Esophagus mucosa (tissue), 1 donor: ENCODE measurements around the gene FGF18. TPM values are rescaled to one million over a fixed set of nuclear protein-coding genes. Genes with fewer than 3 reads are reported as not detected.

Source experiments
- ATAC-seq: fragments of 200-7000 bp; cut with Tn5 transposase; one replicate; pipeline ENCODE4 v1.9.1; 2020
- total RNA-seq: library from RNA; stranded (reverse); gene quantifications from one replicate; pipeline ENCODE4 v1.2.4, GENCODE V29; 2023
- donor health status: DM: yes; HTN: yes; CAD: no.

FGF18 gene
- total RNA-seq, 1 donor from 2014 or later: 0.08 TPM

DNA sequence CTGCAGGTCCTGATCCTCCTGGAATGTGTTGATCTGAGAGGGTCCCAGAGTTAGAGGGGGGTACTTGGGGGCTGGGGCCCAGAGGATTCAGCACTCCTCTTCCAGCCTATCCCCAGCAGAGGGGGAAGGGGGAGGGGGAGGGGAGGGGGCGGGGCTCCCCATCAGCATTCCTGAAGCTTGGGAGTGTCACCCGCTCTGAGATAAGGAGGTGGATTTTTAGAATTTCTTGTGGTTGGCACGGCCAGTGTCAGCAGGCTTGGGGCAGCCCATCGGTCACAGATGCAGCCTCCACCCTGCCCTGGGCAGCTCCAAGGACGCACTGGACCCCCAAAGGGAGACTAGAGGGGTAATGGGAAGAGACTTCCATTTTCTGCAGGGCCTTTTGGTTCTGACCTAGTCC lies 5.3 kb downstream of the FGF18 start:
- no peak for ATAC-seq

DNA sequence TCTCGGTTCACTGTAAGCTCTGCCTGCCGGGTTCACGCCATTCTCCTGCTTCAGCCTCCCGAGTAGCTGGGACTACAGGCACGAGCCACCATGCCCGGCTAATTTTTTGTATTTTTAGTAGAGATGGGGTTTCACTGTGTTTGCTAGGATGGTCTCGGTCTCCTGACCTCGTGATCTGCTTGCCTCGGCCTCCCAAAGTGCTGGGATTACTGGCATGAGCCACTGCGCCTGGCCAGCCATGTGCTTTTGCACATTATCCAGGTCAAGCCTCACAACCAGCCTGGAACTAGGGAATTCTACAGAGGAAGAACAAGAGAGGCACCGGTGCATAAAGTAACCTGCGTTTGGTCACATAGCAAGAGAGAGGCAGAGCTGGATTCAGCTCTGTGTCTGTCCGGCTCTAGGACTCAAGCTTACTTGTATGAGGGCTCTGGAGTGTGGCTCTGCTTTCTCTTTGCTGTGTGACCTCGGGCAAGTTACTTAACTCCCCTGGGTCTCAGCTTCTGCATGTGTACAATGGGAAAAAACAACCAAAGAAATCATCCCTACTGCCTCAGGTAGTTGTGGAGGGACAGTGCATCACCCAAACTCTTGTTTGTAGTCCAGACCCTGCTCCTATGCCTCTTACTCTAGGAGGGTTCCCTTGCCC lies 6.3 kb downstream of the FGF18 start:
- ATAC-seq: no peak

DNA sequence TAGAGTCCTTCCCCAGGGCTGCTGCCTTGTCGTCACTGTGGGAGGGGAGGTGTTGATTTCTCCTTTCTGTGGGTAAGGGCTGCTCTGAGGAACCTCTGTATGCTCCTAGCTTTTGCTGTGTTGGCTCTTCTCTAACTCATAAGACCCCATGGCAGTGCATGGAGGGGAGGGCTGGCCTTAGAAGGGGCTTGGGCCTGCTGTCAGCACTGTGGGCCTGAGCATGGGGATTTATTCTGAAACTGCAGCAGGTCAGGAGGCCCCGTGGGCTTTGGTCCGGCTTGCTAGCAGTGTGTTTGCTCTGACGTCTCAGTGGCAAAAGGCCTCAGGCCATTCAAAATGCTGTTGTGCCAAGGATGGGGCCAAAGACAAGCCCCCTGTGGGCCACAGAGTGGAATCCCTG lies 6.8 kb downstream of the FGF18 start:
- no peak for ATAC-seq

DNA sequence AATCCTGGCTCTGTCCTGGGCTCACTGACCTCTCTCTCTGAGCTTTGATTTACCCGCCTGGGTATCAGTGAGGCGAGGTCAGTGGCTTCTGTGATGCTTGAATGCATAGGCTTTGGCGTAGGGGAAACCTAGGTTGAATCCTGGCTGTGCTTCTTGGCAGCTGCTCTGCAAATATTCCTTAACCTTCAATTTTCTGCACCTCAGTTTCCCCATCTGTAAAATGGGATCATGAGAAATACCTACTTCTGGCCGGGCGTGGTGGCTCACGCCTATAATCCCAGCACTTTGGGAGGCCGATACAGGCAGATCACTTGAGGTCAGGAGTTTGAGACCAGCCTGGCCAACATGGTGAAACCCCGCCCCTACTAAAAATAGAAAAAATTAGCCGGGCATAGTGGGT lies 7.2 kb downstream of the FGF18 start:
- no peak for ATAC-seq

- ATAC-seq: no peak
Observed at GRCh38 chr5:171427318-171428167, 8.1 kb downstream of the FGF18 start.

- no peak for ATAC-seq
Observed at GRCh38 chr5:171428168-171428696, 8.8 kb downstream of the FGF18 start.

GRCh38 chr5:171428809-171429542 lies 9.5 kb downstream of the FGF18 start:
- no peak for ATAC-seq

DNA sequence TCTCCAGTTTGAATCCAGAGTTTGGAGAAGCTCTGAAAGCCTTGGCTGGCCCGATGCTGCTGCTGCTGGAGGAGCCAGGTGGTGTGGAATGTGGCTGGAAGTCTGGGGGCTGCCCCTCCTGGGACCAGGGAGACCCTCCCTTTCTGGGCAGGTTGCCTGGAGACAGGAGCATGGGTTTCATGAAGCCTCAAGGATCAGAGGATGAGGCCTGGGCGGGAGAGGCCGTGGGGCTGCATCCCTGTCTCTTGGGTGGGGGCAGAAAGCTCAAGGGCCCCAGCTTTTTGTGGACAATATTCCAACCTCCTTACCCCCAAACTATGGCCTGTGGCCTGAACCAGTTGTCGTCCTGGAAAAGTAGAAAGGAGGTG lies 10.1 kb downstream of the FGF18 start:
- ATAC-seq: no peak

GRCh38 chr5:171431251-171431777 lies 11.9 kb downstream of the FGF18 start:
- ATAC-seq: no peak

- ATAC-seq: no peak
Observed at GRCh38 chr5:171432076-171432475, 12.6 kb downstream of the FGF18 start.

DNA sequence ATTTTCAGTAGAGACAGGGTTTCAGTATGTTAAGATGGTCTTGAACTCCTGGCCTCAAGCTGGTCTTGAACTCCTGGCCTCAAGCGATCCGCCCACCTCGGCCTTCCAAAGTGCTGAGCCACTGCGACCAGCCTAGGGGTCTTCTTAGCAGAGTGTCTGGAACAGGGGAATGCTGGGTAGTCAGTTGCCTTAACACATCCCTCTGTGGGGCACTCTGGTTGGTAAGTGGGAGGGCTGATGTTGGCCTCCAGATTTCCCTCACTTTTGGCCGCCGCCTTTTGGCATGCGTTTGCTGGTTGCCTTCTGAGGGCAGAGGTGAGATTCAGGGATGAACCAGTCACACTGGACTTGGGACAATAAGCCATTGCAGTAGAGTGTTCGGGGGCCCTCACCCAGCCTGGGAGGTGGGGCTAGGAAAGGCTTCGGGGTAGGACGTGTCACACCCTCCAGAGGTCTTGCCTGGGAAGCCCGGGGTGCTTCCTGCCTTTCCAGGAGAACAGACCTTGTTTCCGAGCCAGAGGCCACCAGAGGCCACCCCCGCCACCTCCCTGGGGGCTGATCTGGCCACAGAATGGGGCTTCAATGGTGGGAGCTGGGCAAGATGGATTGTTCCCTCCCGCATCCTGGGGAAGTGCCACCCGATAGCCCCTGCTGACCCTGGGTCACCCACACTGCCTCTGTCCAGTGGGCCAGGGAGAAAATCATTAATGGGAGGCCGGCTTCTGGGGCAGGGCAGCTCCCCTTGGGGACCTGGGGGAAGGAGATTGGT lies 13.3 kb downstream of the FGF18 start:
- no peak for ATAC-seq

DNA sequence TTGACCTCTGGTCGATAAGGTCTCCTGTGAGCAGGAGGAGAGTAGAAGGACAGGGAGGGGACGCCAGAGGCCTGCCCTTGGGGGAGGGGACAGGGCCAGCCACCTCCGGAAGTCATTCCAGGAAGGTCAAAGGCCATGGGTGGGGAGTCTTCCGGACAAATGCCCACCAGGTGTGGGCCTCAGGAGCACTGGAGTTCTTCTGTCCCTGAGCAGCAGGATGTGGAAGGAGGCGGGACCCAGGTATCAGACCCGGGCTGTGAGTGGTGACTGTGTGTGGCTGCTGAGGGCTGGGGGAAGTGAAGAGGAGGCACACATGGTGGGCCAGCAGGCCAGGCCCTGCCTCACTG lies 13.9 kb downstream of the FGF18 start:
- no peak for ATAC-seq

DNA sequence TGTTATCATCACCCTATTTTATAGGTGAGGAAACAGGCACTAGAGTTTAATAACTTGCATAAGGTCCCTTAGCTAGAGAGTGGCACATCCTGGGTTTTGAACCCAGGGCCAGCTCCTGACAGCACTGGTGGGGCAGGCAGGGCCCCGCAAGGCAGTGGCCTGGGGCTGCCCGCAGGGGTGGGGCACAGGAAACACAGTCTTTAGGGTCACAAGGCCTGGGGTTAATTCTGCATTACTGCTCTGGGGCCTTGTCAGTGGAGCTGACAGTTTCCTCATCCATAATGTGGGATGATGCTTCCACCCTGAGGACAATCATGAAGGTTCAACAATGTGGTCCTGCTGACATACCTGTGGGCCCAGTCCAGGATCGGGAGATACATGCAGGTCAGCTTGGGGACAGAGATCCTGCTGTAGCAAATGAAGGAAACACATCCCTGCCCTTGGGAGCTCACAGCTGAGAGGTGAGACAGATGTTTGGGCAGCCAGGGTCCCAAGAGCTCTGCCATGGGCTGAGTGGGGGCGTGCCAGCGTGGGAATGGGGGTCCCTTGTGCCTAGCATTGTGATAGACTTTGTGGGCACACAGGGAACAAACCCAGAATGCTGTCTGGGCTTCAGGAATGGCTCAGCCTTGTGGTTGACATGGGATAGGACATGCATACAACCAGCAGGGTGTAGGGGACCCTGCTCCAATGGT lies 14.7 kb downstream of the FGF18 start:
- no peak for ATAC-seq

GRCh38 chr5:171434874-171435273 lies 15.4 kb downstream of the FGF18 start:
- ATAC-seq: no peak

GRCh38 chr5:171435908-171436307 lies 16.5 kb downstream of the FGF18 start:
- ATAC-seq: no peak

DNA sequence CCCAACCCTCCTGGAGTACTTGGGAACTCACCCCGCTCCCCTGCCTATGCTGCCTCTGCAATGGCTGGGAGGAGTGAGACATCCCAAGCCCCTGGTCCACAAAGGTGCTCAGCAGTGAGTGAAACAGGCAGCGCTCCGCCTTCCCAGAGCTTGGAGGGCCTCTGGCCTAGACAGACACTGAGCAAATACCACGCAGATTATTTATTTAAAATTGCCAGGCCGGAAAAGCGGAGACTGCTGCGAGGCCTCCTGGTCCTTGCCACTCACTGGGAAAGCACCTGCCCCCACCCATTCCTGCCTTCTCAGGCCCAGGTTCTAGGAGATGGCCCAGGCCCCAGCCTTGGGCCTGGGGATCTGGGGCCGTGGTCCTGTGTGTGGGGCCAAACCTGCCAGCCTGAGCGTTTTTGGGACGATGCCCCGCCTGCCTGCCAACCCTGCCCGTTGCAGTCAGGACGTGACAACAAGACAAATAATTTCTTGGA lies 17.4 kb downstream of the FGF18 start:
- ATAC-seq: no peak

GRCh38 chr5:171437286-171437821 lies 17.9 kb downstream of the FGF18 start:
- no peak for ATAC-seq

DNA sequence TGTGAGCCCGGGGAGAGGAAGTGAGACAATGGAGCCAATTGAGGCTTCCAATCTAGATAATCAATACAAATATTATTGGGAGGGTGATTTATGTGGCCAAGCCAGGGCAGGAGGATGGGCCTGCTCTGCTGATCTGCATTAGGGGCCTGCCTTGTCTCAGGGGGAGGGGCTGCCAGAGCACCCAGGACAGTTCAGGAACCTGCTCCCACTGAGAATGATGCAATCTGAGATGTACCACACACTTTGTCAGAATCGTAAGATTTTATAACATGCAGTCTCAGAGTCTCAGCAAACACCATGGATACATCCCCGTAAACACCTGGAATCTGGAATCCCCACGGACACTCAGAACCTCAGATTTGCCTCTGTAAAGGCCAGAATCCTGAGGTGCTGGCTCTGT lies 19.3 kb downstream of the FGF18 start:
- no peak for ATAC-seq

DNA sequence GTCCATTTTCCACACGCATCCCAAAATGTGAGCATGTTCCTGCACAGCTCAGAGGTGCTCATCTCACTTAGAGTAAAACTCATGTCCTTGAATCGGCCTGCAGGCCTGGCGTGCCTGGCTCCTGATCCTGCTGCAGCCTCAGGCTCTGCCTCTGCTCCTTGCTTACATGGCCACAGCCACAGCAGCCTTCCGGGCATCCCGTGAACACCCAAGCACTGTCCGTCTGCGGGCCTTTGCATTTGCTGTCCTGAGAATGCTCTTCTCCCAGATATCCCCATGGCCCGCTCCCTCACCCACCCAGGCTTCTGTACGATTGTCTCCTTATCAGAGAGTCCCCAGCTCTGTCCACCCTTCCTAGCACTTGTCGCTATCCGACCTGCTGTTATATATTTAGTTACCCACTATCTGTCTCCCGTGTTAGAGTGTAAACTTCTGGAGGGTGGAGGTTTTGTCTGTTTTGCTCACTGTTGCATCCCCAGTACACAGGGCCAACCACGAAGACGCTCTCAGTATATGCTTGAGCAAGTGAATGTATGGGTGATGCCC lies 21.9 kb downstream of the FGF18 start:
- no peak for ATAC-seq

- ATAC-seq: no peak
Observed at GRCh38 chr5:171442287-171443042, 23.0 kb downstream of the FGF18 start.
